Peyer's patch (tissue), 4 donors: ENCODE data around the gene LTB4R. TPM values are rescaled to one million over a fixed set of nuclear protein-coding genes. Genes with fewer than 3 reads are reported as not detected.

Source experiments
- DNase-seq, 3 donors: peaks; one replicate each; pipeline ENCODE4 v3.0.0-alpha.2; 2017 to 2019
- H3K27ac ChIP-seq, 4 donors: fragments of 200-600 bp; sonication (generic); one replicate each; pipeline ENCODE4 v1.5.1; 2016 to 2019
- H3K27me3 ChIP-seq, 2 donors: fragments of 200-600 bp; sonication (generic); one replicate each; pipeline ENCODE4 v1.5.1; 2019
- H3K36me3 ChIP-seq, 3 donors: fragments of 200-600 bp; sonication (generic); one replicate each; pipeline ENCODE4 v1.5.1; 2016 to 2019
- H3K4me1 ChIP-seq, 4 donors: fragments of 200-600 bp; sonication (generic); one replicate each; pipeline ENCODE4 v1.5.1; 2016 to 2019
- H3K4me3 ChIP-seq, 4 donors: fragments of 200-600 bp; sonication (generic); 1 replicate in 3 of 4; 2 replicates in 1 of 4; pipeline ENCODE4 v1.5.1; 2016 to 2019; ENCODE audit warnings: mild to moderate bottlenecking in 1 of 4
- H3K9me3 ChIP-seq, 4 donors: fragments of 200-600 bp; sonication (generic); one replicate each; pipeline ENCODE4 v1.5.1; 2016 to 2019; ENCODE audit warnings: mild to moderate bottlenecking in 1 of 4
- CTCF ChIP-seq, 6 experiments: fragments of 450-650 bp in 4 of 6; fragments of 200-600 bp in 2 of 6; sonication (generic) in 1 of 6; IDR thresholded peaks; one replicate each; pipeline ENCODE4 v1.5.1; 2017 to 2019; ENCODE audit warnings: antibody characterized with exemption in 6 of 6, mild to moderate bottlenecking in 3 of 6, moderate library complexity in 1 of 6
- POLR2A ChIP-seq, 2 donors: fragments of 450-650 bp; IDR thresholded peaks; one replicate each; pipeline ENCODE4 v1.5.1; 2017; ENCODE audit warnings: antibody characterized with exemption in 2 of 2, mild to moderate bottlenecking in 2 of 2, moderate library complexity in 2 of 2
- total RNA-seq, 4 donors: library from RNA; depleted of rRNA; stranded (reverse); fragments of >200 nt; gene quantifications; one replicate each; pipeline ENCODE4 v1.1.0, GENCODE V29; 2016

LTB4R gene
- total RNA-seq, 4 donors from 2014 or later: 5.1 to 28.5 (median 10.1) TPM

GRCh38 chr14:24293525-24293924 is 17.8 kb upstream of the LTB4R start:
- peaks cover 0 to 13% (median 0%) of the 10 kb centered on the region in 4 donors for H3K4me1 ChIP-seq
- H3K36me3 ChIP-seq: peaks cover 0 to 68% (median 0%) of the 10 kb centered on the region in 3 donors

GRCh38 chr14:24296341-24297157 is 14.8 kb upstream of the LTB4R start:
- Histone ChIP-seq H3K27ac (peak overlapping the region in 1 of 4 donors; percentile 38), H3K36me3 (peaks cover 0 to 45% (median 0%) of the 10 kb centered on the region in 3 donors), H3K4me3 (peak overlapping the region in 1 of 4 donors; percentile 18), H3K27me3 (no peaks in the 10 kb centered on the region), H3K4me1 (peaks cover 0 to 34% (median 12%) of the 10 kb centered on the region in 4 donors), H3K9me3 (no peaks in the 10 kb centered on the region)
- peak in 2 of 3 donors; percentile 61 to 83 for DNase-seq
- TF ChIP-seq CTCF (IDR thresholded peaks at IDR 0.05) (peak; percentile 13 to 77 (median 72)), POLR2A (IDR thresholded peaks at IDR 0.05) (no peak)

More at GRCh38 chr14:24293525-24293924, 17.8 kb upstream of the LTB4R start:
- Histone ChIP-seq H3K27ac (no peak overlapping the region), H3K27me3 (no peaks in the 10 kb centered on the region), H3K9me3 (no peaks in the 10 kb centered on the region), H3K4me3 (no peak overlapping the region)
- TF ChIP-seq POLR2A (IDR thresholded peaks at IDR 0.05) (no peak), CTCF (IDR thresholded peaks at IDR 0.05) (no peak)
- no peak for DNase-seq

GRCh38 chr14:24297190-24297964 is 13.9 kb upstream of the LTB4R start:
- Histone ChIP-seq H3K4me1 (peaks cover 0 to 34% (median 12%) of the 10 kb centered on the region in 4 donors), H3K36me3 (peaks cover 0 to 45% (median 0%) of the 10 kb centered on the region in 3 donors), H3K4me3 (peak overlapping the region in 2 of 4 donors; percentile 1 to 18), H3K9me3 (no peaks in the 10 kb centered on the region), H3K27ac (peak overlapping the region in 1 of 4 donors; percentile 38), H3K27me3 (no peaks in the 10 kb centered on the region)
- peak in 5 of 6 experiments; percentile 1 to 65 (median 60) for TF ChIP-seq CTCF (IDR thresholded peaks at IDR 0.05)
- no peak for TF ChIP-seq POLR2A (IDR thresholded peaks at IDR 0.05)
- no peak for DNase-seq

GRCh38 chr14:24298892-24299254 is 12.4 kb upstream of the LTB4R start:
- Histone ChIP-seq H3K9me3 (no peaks in the 10 kb centered on the region), H3K36me3 (peaks cover 0 to 47% (median 0%) of the 10 kb centered on the region in 3 donors), H3K4me3 (peak overlapping the region; percentile 78 to 98 (median 88)), H3K27me3 (no peaks in the 10 kb centered on the region), H3K4me1 (peaks cover 0 to 34% (median 12%) of the 10 kb centered on the region in 4 donors), H3K27ac (peak overlapping the region; percentile 82 to 97 (median 90))
- TF ChIP-seq CTCF (IDR thresholded peaks at IDR 0.05) (no peak), POLR2A (IDR thresholded peaks at IDR 0.05) (no peak)
- peak in 1 of 3 donors; percentile 67 for DNase-seq
